Neural progenitor cell (in vitro differentiated cells): ENCODE data around the gene CETN1.

ENCODE experiments used
- CTCF ChIP-seq: fragments of 200-600 bp; sonication (generic); IDR thresholded peaks from 2 replicates; pipeline ENCODE4 v1.5.1; 2017; ENCODE audit warnings: antibody characterized with exemption, mild to moderate bottlenecking
- EZH2phosphoT487 ChIP-seq: fragments of 200-600 bp; sonication (generic); IDR thresholded peaks from 2 replicates; pipeline ENCODE4 v1.6.1; 2017; ENCODE audit warnings: antibody characterized with exemption

GRCh38 chr18:595571-595970 lies 15.4 kb downstream of the CETN1 start:
- TF ChIP-seq CTCF (no peak), EZH2phosphoT487 (no peak)
